Measurements from ENCODE around the gene CTSK.

- TF ChIP-seq POLR2AphosphoS5 (IDR thresholded peaks at IDR 0.05), result no peak
- TF ChIP-seq, protein P1, sequence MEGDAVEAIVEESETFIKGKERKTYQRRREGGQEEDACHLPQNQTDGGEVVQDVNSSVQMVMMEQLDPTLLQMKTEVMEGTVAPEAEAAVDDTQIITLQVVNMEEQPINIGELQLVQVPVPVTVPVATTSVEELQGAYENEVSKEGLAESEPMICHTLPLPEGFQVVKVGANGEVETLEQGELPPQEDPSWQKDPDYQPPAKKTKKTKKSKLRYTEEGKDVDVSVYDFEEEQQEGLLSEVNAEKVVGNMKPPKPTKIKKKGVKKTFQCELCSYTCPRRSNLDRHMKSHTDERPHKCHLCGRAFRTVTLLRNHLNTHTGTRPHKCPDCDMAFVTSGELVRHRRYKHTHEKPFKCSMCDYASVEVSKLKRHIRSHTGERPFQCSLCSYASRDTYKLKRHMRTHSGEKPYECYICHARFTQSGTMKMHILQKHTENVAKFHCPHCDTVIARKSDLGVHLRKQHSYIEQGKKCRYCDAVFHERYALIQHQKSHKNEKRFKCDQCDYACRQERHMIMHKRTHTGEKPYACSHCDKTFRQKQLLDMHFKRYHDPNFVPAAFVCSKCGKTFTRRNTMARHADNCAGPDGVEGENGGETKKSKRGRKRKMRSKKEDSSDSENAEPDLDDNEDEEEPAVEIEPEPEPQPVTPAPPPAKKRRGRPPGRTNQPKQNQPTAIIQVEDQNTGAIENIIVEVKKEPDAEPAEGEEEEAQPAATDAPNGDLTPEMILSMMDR (IDR thresholded peaks at IDR 0.05), result no peak
These were observed 24.5 kb upstream of the CTSK start for GRCh38 chr1:150832597-150832996.

Measured in esophagus muscularis mucosa (tissue), 3 donors.